WTC11 (cell line): ENCODE data around the gene NPHS1. TPM values are rescaled to one million over a fixed set of nuclear protein-coding genes. Genes with fewer than 3 reads are reported as not detected.

Source experiments
- ATAC-seq: fragments of 200-7000 bp; cut with Tn5 transposase; 2 replicates; pipeline ENCODE4 v1.10.0; 2021; ENCODE audit warnings: mild to moderate bottlenecking, moderate library complexity
- CTCF ChIA-PET: fragments of 300-600 bp; sonication (Branson Sonifier 250); formaldehyde crosslinking; loops from one replicate; lab custom pipeline; 2021; ENCODE audit warnings: antibody characterized with exemption; lab: Charles Lee
- POLR2A ChIA-PET: fragments of 350-600 bp; sonication (Branson Sonifier 250); formaldehyde crosslinking; loops from one replicate; lab custom pipeline; 2021; ENCODE audit warnings: antibody characterized with exemption; lab: Charles Lee
- DNase-seq: peaks from one replicate; pipeline ENCODE4 v3.0.0; 2021; ENCODE audit warnings: low spot score
- H3K27ac Mint-ChIP-seq: 2 replicates; pipeline ENCODE4 v1.8.0; 2021; ENCODE audit warnings: mixed read lengths
- H3K27me3 Mint-ChIP-seq: 2 replicates; pipeline ENCODE4 v1.8.0; 2021; ENCODE audit warnings: low read depth, mild to moderate bottlenecking, moderate library complexity, mixed read lengths
- H3K36me3 Mint-ChIP-seq: 2 replicates; pipeline ENCODE4 v1.8.0; 2021; ENCODE audit warnings: mixed read lengths
- H3K4me1 Mint-ChIP-seq: 2 replicates; pipeline ENCODE4 v1.8.0; 2022; ENCODE audit warnings: mixed read lengths
- H3K4me3 Mint-ChIP-seq: 2 replicates; pipeline ENCODE4 v1.8.0; 2021; ENCODE audit warnings: mild to moderate bottlenecking, moderate library complexity, mixed read lengths
- H3K9me3 Mint-ChIP-seq: 2 replicates; pipeline ENCODE4 v1.8.0; 2021; ENCODE audit warnings: mixed read lengths
- ATF1 ChIP-seq: sonication (generic); formaldehyde crosslinking; IDR thresholded peaks from 2 replicates; pipeline ENCODE4 v1.8.1; 2023; ENCODE audit warnings: mild to moderate bottlenecking, moderate library complexity, missing genetic modification reagents
- ATF3 ChIP-seq: sonication (generic); formaldehyde crosslinking; conservative IDR thresholded peaks from 2 replicates; pipeline ENCODE4 v1.8.1; 2022; ENCODE audit warnings: mild to moderate bottlenecking, missing genetic modification reagents
- CTCF ChIP-seq: fragments of 200-600 bp; IDR thresholded peaks from 2 replicates; pipeline ENCODE4 v1.8.0; 2022; ENCODE audit warnings: antibody characterized with exemption
- E2F4 ChIP-seq: sonication (generic); formaldehyde crosslinking; IDR thresholded peaks from 2 replicates; pipeline ENCODE4 v1.8.1; 2022; ENCODE audit warnings: low read depth, mild to moderate bottlenecking, moderate library complexity, missing genetic modification reagents, borderline replicate concordance
- ELF4 ChIP-seq: sonication (generic); formaldehyde crosslinking; IDR thresholded peaks from 2 replicates; pipeline ENCODE4 v1.8.1; 2022; ENCODE audit warnings: low read depth, mild to moderate bottlenecking, moderate library complexity, missing genetic modification reagents
- ESRRA ChIP-seq: sonication (generic); formaldehyde crosslinking; IDR thresholded peaks from 2 replicates; pipeline ENCODE4 v1.8.1; 2022; ENCODE audit warnings: mild to moderate bottlenecking, missing genetic modification reagents, borderline replicate concordance
- FOXP1 ChIP-seq: sonication (generic); formaldehyde crosslinking; IDR thresholded peaks from 2 replicates; pipeline ENCODE4 v1.8.0; 2022; ENCODE audit warnings: missing genetic modification reagents, mild to moderate bottlenecking, moderate library complexity, borderline replicate concordance
- IRF1 ChIP-seq: sonication (generic); formaldehyde crosslinking; IDR thresholded peaks from 2 replicates; pipeline ENCODE4 v1.8.0; 2023; ENCODE audit warnings: missing genetic modification reagents
- MAX ChIP-seq: sonication (generic); formaldehyde crosslinking; IDR thresholded peaks from 2 replicates; pipeline ENCODE4 v1.8.0; 2022; ENCODE audit warnings: mild to moderate bottlenecking, missing genetic modification reagents
- MXD4 ChIP-seq: fragments of 250-450 bp; sonication (Bioruptor Pico); IDR thresholded peaks from 2 replicates; pipeline ENCODE4 v1.8.0; 2021; ENCODE audit warnings: mild to moderate bottlenecking, moderate library complexity, borderline replicate concordance
- NFE2L1 ChIP-seq: sonication (generic); formaldehyde crosslinking; IDR thresholded peaks from 2 replicates; pipeline ENCODE4 v1.8.1; 2023; ENCODE audit warnings: missing genetic modification reagents
- NR3C1 ChIP-seq: sonication (generic); formaldehyde crosslinking; conservative IDR thresholded peaks from 2 replicates; pipeline ENCODE4 v1.8.1; 2023; ENCODE audit warnings: low read depth, mild to moderate bottlenecking, missing genetic modification reagents
- OVOL2 ChIP-seq: fragments of 250-450 bp; sonication (Bioruptor Pico); IDR thresholded peaks from 2 replicates; pipeline ENCODE4 v1.9.0; 2021; ENCODE audit warnings: mild to moderate bottlenecking, borderline replicate concordance
- SP1 ChIP-seq: sonication (generic); formaldehyde crosslinking; conservative IDR thresholded peaks from 2 replicates; pipeline ENCODE4 v1.8.1; 2022; ENCODE audit warnings: missing genetic modification reagents
- TCF7 ChIP-seq: sonication (generic); formaldehyde crosslinking; IDR thresholded peaks from 2 replicates; pipeline ENCODE4 v1.8.0; 2022; ENCODE audit warnings: mild to moderate bottlenecking, low read depth, missing genetic modification reagents, moderate library complexity
- TEAD4 ChIP-seq: sonication (generic); formaldehyde crosslinking; IDR thresholded peaks from 2 replicates; pipeline ENCODE4 v1.8.0; 2022; ENCODE audit warnings: mild to moderate bottlenecking, missing genetic modification reagents
- TP53 ChIP-seq: sonication (generic); formaldehyde crosslinking; IDR thresholded peaks from 2 replicates; pipeline ENCODE4 v1.8.1; 2023; ENCODE audit warnings: mild to moderate bottlenecking, missing genetic modification reagents
- ZNF317 ChIP-seq: sonication (generic); formaldehyde crosslinking; IDR thresholded peaks from 2 replicates; pipeline ENCODE4 v1.8.1; 2023; ENCODE audit warnings: low read depth, mild to moderate bottlenecking, moderate library complexity, missing genetic modification reagents, borderline replicate concordance
- total RNA-seq: library from RNA; stranded (reverse); gene quantifications from 3 replicates; pipeline ENCODE4 v1.2.3, GENCODE V29; 2021
- TF ChIP-seq, protein P1 (sequence below): sonication (generic); formaldehyde crosslinking; IDR thresholded peaks from 2 replicates; pipeline ENCODE4 v1.8.1; 2023; ENCODE audit warnings: mild to moderate bottlenecking, moderate library complexity, missing genetic modification reagents
- TF ChIP-seq, protein P2 (sequence below): sonication (generic); formaldehyde crosslinking; IDR thresholded peaks from 2 replicates; pipeline ENCODE4 v1.8.1; 2023; ENCODE audit warnings: mild to moderate bottlenecking, missing genetic modification reagents, moderate library complexity
- TF ChIP-seq, protein P3 (sequence below): sonication (generic); formaldehyde crosslinking; IDR thresholded peaks from 2 replicates; pipeline ENCODE4 v1.8.0; 2022; ENCODE audit warnings: mild to moderate bottlenecking, missing genetic modification reagents
- TF ChIP-seq, protein P4 (sequence below): sonication (generic); formaldehyde crosslinking; IDR thresholded peaks from 2 replicates; pipeline ENCODE4 v1.8.1; 2023; ENCODE audit warnings: mild to moderate bottlenecking, missing genetic modification reagents

Gene NPHS1
- total RNA-seq, 1 experiment from 2014 or later = 0.61 TPM

DNA sequence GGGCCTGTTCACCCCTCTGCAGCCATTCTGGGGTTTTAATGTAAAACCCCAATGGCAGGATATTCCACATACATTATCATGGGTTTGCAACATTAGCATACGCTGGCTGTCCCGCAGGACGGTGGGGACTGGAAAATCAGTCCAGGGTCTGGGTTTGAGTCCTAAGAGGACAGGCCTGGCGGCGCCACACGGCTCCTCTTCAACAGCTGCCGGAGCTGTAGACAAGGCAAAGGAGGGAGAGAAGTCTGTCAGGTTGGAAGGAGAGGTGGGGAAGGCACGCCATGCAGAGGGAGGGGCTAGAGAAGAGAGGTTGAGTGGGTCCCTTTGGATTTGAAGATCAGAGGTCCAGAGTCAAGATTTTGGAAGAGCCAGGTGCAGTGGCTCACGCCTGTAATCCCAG, 36.1 kb upstream of the NPHS1 start:
- Mint-ChIP-seq H3K4me3 (no peak overlapping the region), H3K9me3 (no peaks in the 10 kb centered on the region), H3K27ac (no peak overlapping the region), H3K27me3 (no peaks in the 10 kb centered on the region), H3K36me3 (peaks cover 48% of the 10 kb centered on the region), H3K4me1 (no peaks in the 10 kb centered on the region)
- CTCF ChIA-PET = interaction anchor here (1.0 kb wide), 1 partner anchor 9 kb away, joined by 3 read pairs; no protein-coding TSS in a partner anchor
- POLR2A ChIA-PET = no interaction called here
- no peak for TF ChIP-seq ESRRA (CRISPR knock-in tag)
- no peak for TF ChIP-seq NFE2L1
- TF ChIP-seq ZNF317 (CRISPR knock-in tag) = no peak
- TF ChIP-seq, protein P1, sequence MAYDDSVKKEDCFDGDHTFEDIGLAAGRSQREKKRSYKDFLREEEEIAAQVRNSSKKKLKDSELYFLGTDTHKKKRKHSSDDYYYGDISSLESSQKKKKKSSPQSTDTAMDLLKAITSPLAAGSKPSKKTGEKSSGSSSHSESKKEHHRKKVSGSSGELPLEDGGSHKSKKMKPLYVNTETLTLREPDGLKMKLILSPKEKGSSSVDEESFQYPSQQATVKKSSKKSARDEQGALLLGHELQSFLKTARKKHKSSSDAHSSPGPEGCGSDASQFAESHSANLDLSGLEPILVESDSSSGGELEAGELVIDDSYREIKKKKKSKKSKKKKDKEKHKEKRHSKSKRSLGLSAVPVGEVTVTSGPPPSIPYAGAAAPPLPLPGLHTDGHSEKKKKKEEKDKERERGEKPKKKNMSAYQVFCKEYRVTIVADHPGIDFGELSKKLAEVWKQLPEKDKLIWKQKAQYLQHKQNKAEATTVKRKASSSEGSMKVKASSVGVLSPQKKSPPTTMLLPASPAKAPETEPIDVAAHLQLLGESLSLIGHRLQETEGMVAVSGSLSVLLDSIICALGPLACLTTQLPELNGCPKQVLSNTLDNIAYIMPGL (CRISPR knock-in tag) = no peak
- no peak for TF ChIP-seq TCF7
- TF ChIP-seq, protein P2, sequence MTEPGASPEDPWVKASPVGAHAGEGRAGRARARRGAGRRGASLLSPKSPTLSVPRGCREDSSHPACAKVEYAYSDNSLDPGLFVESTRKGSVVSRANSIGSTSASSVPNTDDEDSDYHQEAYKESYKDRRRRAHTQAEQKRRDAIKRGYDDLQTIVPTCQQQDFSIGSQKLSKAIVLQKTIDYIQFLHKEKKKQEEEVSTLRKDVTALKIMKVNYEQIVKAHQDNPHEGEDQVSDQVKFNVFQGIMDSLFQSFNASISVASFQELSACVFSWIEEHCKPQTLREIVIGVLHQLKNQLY (CRISPR knock-in tag) = no peak
- no peak for TF ChIP-seq MAX
- no peak for TF ChIP-seq MXD4 (CRISPR knock-in tag)
- TF ChIP-seq OVOL2 (CRISPR knock-in tag) = no peak
- no peak for TF ChIP-seq ELF4
- TF ChIP-seq, protein P3, sequence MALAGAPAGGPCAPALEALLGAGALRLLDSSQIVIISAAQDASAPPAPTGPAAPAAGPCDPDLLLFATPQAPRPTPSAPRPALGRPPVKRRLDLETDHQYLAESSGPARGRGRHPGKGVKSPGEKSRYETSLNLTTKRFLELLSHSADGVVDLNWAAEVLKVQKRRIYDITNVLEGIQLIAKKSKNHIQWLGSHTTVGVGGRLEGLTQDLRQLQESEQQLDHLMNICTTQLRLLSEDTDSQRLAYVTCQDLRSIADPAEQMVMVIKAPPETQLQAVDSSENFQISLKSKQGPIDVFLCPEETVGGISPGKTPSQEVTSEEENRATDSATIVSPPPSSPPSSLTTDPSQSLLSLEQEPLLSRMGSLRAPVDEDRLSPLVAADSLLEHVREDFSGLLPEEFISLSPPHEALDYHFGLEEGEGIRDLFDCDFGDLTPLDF = no peak
- DNase-seq (no peak), ATAC-seq (no peak)

GRCh38 chr19:35887197-35887596, 34.9 kb upstream of the NPHS1 start:
- Mint-ChIP-seq H3K4me3 (no peak overlapping the region), H3K27me3 (no peaks in the 10 kb centered on the region; the same call in 1 of the 2 replicates), H3K27ac (no peak overlapping the region), H3K4me1 (no peaks in the 10 kb centered on the region), H3K36me3 (peaks cover 38% of the 10 kb centered on the region), H3K9me3 (no peaks in the 10 kb centered on the region)
- TF ChIP-seq NR3C1 (CRISPR knock-in tag) = no peak
- TF ChIP-seq TEAD4 (CRISPR knock-in tag) = no peak
- TF ChIP-seq ATF1 (CRISPR knock-in tag) = no peak
- TF ChIP-seq SP1 (CRISPR knock-in tag) = no peak
- no peak for TF ChIP-seq TP53 (CRISPR knock-in tag)
- TF ChIP-seq E2F4 (CRISPR knock-in tag) = no peak
- CTCF ChIA-PET = no interaction called here
- no peak for ATAC-seq
- DNase-seq = no peak
- POLR2A ChIA-PET = no interaction called here

GRCh38 chr19:35885904-35886303, 33.6 kb upstream of the NPHS1 start:
- no peaks in the 10 kb centered on the region for H3K4me1 Mint-ChIP-seq
- H3K27me3 Mint-ChIP-seq = no peaks in the 10 kb centered on the region; the same call in 1 of the 2 replicates
- POLR2A ChIA-PET = no interaction called here
- peaks cover 34% of the 10 kb centered on the region for H3K36me3 Mint-ChIP-seq
- H3K9me3 Mint-ChIP-seq = no peaks in the 10 kb centered on the region
- H3K4me3 Mint-ChIP-seq = no peak overlapping the region
- no peak for DNase-seq
- no peak for ATAC-seq
- no peak overlapping the region for H3K27ac Mint-ChIP-seq
- CTCF ChIA-PET = no interaction called here
- TF ChIP-seq NFE2L1 (no peak), FOXP1 (no peak), CTCF (no peak), IRF1 (no peak), ESRRA (CRISPR knock-in tag) (no peak), ATF3 (CRISPR knock-in tag) (no peak)
- TF ChIP-seq, protein P4, sequence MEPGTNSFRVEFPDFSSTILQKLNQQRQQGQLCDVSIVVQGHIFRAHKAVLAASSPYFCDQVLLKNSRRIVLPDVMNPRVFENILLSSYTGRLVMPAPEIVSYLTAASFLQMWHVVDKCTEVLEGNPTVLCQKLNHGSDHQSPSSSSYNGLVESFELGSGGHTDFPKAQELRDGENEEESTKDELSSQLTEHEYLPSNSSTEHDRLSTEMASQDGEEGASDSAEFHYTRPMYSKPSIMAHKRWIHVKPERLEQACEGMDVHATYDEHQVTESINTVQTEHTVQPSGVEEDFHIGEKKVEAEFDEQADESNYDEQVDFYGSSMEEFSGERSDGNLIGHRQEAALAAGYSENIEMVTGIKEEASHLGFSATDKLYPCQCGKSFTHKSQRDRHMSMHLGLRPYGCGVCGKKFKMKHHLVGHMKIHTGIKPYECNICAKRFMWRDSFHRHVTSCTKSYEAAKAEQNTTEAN (CRISPR knock-in tag) = no peak
